Activated naive CD4-positive, alpha-beta T cell (primary cell): Measurements from ENCODE around the gene HSFX3.
"Not testable (repeated sequence)": the region's sequence is repeated elsewhere in the genome, so short reads cannot be mapped to it uniquely, and the experiment has no call there.

Experiments
- DNase-seq, 4 experiments: peaks; one replicate each; lab custom pipeline; 2025; lab: John Stamatoyannopoulos, UW

The HSFX3 gene

DNA sequence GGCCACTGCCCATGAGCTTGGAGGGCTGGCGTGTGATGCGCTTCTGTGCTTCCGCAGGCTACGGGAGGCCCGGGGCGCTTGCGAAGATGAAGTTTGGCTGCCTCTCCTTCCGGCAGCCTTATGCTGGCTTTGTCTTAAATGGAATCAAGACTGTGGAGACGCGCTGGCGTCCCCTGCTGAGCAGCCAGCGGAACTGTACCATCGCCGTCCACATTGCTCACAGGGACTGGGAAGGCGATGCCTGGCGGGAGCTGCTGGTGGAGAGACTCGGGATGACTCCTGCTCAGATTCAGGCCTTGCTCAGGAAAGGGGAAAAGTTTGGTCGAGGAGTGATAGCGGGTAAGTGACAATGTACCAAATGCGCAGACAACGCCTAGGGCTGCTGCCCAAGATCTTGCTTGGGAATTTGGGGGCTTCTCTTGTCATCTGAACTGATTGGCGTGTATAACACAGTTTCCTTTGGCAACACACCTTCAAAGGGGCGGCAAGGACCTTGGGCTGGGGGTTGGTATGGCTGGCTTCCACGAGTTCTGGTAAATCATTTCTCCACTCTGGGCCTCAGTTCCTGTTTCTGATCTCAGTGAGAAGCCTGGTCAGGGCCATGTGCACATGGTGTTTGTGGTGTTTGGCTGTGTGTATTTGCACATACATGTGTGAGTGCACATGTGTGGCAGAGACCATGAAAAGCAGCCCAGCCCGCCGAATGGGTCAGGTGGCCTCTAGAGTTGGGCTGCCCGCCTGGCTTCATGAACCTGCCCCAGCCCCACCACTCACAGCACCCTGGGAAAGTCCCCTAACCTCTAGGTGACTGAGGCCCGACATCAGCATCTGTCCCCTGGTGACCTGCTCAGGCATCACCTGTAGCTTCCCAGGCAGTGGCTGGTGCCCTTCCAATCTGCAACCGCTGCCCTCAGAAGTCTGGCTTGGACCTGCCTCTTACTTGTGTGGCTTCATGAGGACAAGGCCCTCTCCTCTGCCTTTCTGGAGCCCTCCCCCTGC, 3.9 kb downstream of the HSFX3 start:
- not testable (repeated sequence) for DNase-seq

DNA sequence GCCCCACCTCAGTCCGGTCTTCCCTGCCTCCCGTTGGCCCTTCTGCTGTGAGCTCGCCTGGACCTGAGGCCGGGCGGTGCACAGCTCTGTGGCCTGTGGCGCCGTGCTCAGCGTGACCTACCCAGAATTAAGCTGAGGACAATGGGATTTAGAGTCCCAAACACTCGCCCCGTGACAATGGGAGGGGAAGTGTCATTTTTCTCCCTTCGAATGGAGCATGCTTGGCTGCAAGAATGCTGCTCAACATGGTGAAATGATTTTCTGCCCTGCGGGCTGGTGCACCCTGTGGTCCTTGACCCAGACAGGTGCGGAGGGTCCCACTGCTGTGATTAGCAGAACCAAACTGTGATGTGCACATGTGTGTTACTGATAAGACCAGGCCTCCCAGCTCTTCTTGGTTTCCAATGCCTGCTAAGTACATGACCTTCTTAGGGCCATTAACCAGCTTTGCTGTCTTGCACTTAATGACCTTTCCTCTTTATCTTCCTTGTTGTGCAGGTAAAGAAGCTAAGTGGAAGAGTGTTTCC, 8.1 kb downstream of the HSFX3 start:
- DNase-seq = no peak

DNA sequence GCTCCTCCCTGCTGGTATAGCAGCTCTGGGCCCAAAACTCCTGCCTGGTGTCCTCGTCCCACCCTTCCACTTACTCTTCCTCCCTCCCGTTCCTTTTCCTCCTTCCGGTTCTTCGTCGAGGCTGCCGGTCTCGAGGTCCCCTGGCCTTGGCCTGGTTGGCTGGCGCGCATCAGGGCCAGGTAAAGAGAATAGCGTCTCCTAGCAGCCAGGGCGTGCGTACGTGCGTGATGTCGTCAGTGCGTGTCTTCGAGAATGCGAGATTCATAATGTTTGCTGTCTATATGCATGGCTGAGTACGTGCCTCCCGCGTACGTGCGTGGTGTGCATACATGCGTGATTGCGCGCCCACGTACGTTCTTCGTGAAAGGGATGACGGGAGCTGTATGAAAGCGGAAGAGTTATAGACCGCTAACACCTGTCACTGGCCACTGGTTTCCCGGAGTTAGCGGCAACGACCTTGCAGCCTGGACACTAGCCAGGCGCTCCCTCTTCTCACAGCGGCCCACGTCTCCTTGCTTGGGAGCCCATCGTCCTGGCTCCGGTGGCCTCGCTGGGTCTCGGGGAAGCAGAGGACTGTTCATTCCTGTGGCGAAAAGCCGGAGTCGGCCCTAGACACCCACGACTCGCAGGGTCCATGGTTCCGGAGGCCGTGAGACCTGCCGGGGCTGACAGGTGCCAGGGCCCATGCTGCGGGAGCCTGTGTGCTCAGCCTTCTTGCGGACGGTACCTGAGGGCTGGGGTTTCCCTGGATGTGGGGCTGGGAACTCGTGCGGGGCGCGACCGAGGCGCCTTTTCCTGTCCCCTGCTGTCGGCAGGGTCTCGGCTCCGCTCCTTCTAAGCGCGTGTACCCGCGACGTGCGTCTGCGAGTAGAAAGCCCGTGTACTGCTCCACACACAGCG, 8.9 kb downstream of the HSFX3 start, which contains the start of gene EOLA1:
TSS of gene EOLA1 (plus strand) at position 392 of the 900 bp plus-strand sequence. CDS start 4,619 bp downstream, outside the sequence.
- DNase-seq = peak; percentile 63 to 85 (median 78)

GRCh38 chrX:149540131-149540620, 9.5 kb downstream of the HSFX3 start:
- DNase-seq = peak; percentile 74 to 89 (median 81)

- peak; percentile 9 to 81 (median 43) for DNase-seq
Measured at GRCh38 chrX:149539283-149540130, 10.2 kb downstream of the HSFX3 start.

GRCh38 chrX:149537474-149537873, 12.2 kb downstream of the HSFX3 start:
- not testable (repeated sequence) for DNase-seq

DNA sequence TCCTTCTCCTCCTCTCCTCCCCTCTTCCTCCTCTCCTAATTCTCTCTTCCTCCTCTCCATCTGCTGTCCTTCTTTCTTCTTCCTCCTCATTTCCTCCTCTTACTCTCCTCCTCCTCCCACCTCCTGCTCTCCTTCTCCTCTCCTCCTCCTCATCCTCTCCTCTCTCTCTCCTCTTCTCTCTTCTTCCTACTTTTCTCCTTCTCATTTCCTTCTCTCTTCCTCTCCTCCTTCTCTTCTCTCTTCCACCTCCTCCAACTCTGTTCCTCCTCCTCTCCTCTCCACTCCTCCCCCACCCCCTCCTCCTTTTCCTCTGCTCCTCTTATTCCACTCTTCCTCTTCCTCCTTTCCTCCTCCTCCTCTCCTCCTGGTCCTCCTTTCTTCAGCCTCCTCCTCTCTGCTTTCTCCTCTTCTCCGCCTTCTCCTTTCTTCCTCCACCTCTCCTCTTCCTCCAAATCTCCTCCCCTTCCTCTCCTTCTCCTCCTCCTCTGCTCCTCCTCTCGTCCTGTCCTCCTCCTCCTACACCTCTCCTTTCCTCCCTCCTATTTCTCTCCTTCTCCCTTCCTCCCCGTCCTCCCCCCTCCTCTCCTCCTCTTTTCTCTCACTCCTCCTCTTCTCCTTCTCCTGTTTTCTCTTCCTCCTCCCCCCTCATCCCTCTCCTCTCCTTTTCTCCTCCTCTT, 14.7 kb downstream of the HSFX3 start:
- DNase-seq = not testable (repeated sequence)

GRCh38 chrX:149533999-149534398, 15.7 kb downstream of the HSFX3 start:
- DNase-seq = not testable (repeated sequence)

DNA sequence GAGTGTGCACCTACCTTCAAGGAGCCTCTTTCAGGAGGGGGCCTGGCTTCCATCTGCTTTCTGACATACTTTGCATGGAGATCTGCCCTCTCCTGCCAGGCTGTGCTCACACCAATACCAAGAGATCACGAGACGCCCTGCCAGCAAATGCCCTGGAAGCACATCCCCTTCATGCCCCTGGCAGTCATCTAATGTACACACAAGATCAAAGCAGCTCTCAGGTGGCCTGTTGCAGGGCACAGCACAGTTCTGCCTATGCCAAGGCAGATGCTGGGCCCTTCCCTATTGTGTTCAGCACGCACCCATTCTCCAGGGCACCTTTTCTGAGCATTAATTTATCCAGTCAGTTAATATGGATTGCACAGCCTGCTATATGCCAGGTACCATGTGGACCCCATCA, 16.9 kb downstream of the HSFX3 start:
- not testable (repeated sequence) for DNase-seq

DNA sequence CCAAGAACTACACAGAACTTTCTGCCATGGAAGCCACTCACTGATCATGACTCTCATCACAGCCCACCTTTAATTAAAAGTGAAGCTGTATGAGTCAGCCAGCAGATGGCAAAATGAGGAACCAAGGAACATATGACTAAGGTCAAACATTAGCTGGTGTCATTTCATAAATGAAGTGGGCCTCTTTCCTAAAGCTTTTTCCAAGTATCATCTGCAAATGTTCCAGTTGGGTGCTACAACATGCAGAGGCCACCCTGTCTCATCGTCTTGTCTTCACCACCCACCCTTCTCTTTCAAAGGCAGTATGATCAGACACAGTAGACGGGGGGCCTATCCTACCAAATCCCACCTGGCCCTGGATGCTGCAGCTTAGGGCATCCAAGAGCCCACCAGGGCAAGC, 18.1 kb downstream of the HSFX3 start:
- DNase-seq = no peak

GRCh38 chrX:149528381-149528780, 21.3 kb downstream of the HSFX3 start:
- no peak for DNase-seq

DNA sequence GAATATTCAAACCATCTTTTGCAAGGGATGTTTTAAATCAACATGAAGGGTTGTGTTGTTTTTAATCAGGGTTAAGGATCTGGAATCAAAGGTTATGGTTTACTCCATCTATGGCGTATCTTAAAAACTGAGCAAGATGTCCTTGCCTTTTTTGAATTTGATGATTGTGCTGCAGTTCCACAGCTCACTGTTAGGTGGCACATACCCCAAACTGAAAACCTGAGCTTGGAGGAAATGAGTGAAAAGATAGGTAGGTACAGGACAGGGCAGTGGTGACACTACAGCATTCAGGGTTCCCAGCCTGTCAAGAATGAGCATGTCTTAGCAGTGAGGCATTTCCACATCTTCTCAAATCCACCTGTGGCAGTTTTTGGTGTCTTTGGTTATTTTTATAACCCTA, 22.0 kb downstream of the HSFX3 start:
- DNase-seq = no peak

- DNase-seq = not testable (repeated sequence)
Measured at GRCh38 chrX:149526318-149527033, 23.2 kb downstream of the HSFX3 start.

- not testable (repeated sequence) for DNase-seq
Measured at GRCh38 chrX:149525903-149526302, 23.8 kb downstream of the HSFX3 start.

- DNase-seq = peak in 2 of 4 experiments; percentile 25 to 47
Measured at GRCh38 chrX:149525389-149525788, 24.3 kb downstream of the HSFX3 start.

GRCh38 chrX:149522916-149523315, 26.8 kb downstream of the HSFX3 start:
- no peak for DNase-seq

GRCh38 chrX:149521438-149521837, 28.3 kb downstream of the HSFX3 start:
- DNase-seq = no peak

DNA sequence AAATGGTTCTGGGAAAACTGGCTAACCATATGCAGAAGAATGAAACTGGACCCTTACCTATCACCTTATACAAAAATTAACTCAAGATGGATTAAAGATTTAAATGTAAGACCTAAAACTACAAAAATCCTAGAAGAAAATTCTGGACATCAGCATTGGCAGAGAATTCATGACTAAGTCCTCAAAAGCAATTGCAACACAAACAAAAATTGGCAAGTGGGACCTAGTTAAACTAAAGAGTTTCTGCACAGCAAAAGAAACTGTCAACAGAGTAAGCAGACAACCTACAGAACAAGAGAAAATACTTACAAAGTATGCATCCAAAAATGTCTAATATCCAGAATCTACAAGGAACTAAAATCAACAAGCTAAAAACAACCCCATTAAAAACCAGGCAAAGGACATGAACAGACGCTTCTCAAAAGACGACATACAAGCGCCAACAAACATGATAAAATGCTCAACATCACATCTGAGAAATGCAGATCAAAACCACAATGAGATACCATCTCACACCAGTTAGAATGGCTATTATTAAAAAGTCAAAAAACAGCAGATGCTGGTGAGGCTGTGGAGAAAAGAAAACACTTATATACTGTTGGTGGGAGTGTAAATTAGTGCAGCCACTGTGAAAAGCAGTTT, 29.0 kb downstream of the HSFX3 start:
- not testable (repeated sequence) for DNase-seq

DNA sequence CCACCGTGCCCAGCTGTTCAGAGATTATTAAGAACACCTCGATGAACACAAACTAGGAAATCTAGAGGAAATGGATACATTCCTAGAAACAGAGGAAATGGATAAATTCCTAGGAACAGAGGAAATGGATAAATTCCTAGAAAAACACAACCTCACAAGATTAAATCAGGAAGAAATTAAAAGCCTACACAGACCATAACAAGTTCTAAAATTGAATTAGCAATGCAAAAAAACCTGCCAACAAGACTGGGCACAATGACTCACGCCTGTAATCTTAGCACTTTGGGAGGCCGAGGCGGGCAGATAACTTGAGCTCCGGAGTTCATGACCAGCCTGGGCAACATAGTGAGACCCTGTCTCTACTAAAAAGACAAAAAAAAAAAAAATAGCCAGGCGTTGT, 31.5 kb downstream of the HSFX3 start:
- no peak for DNase-seq
